HUES64 (cell line): ENCODE measurements around the gene PPARG.

Experiments
- H3K27ac ChIP-seq: 2 replicates; pipeline ENCODE4 v1.7.0; 2013; ENCODE audit warnings: low read depth, low read length, inconsistent platforms
- H3K27me3 ChIP-seq: 2 replicates; pipeline ENCODE4 v1.6.1; 2013; ENCODE audit warnings: mild to moderate bottlenecking, low read length; ENCODE audit not compliant: insufficient read depth
- H3K36me3 ChIP-seq: 2 replicates; pipeline ENCODE4 v1.6.1; 2013; ENCODE audit warnings: mild to moderate bottlenecking, low read length; ENCODE audit not compliant: insufficient read depth
- H3K4me1 ChIP-seq: 2 replicates; pipeline ENCODE4 v1.6.1; 2013; ENCODE audit warnings: mild to moderate bottlenecking, low read length, moderate library complexity; ENCODE audit not compliant: insufficient read depth
- H3K4me3 ChIP-seq: 2 replicates; pipeline ENCODE4 v1.5.1; 2013; ENCODE audit warnings: mild to moderate bottlenecking, low read length, moderate library complexity
- H3K9ac ChIP-seq: 2 replicates; pipeline ENCODE4 v1.6.1; 2013; ENCODE audit warnings: mild to moderate bottlenecking, low read depth, low read length
- H3K9me3 ChIP-seq: 2 replicates; pipeline ENCODE4 v1.6.1; 2013; ENCODE audit warnings: low read depth, low read length; ENCODE audit not compliant: insufficient read depth
- WGBS: fragments of 150-250, 120-280 bp; methylation state at CpG from one replicate; pipeline ENCODE4 v1.1.7; 2013; ENCODE audit warnings: missing lambda C conversion rate; 5-methylcytosine and 5-hydroxymethylcytosine counted together

Gene PPARG

GRCh38 chr3:12345141-12345561, 56.3 kb downstream of the PPARG start:
- Histone ChIP-seq H3K4me1 (no peaks in the 10 kb centered on the region), H3K27ac (no peak overlapping the region)

GRCh38 chr3:12345584-12346494, 57.0 kb downstream of the PPARG start:
- H3K27ac ChIP-seq: no peak overlapping the region
- H3K4me1 ChIP-seq: no peaks in the 10 kb centered on the region
- H3K36me3 ChIP-seq: no peaks in the 10 kb centered on the region

More at GRCh38 chr3:12345141-12345561, 56.3 kb downstream of the PPARG start:
- Histone ChIP-seq H3K36me3 (no peaks in the 10 kb centered on the region), H3K9ac (no peak overlapping the region), H3K4me3 (no peak overlapping the region), H3K9me3 (no peaks in the 10 kb centered on the region), H3K27me3 (no peaks in the 10 kb centered on the region)
- 90% methylated on average over 5 of the region's 5 CpGs for WGBS

GRCh38 chr3:12347301-12347700, 58.4 kb downstream of the PPARG start:
- 97% methylated on average over 3 of the region's 3 CpGs for WGBS
- Histone ChIP-seq H3K36me3 (no peaks in the 10 kb centered on the region), H3K27ac (no peak overlapping the region), H3K4me1 (no peaks in the 10 kb centered on the region), H3K9ac (no peak overlapping the region), H3K4me3 (no peak overlapping the region), H3K9me3 (no peaks in the 10 kb centered on the region), H3K27me3 (no peaks in the 10 kb centered on the region)

More at GRCh38 chr3:12345584-12346494, 57.0 kb downstream of the PPARG start:
- Histone ChIP-seq H3K4me3 (no peak overlapping the region), H3K27me3 (no peaks in the 10 kb centered on the region), H3K9ac (no peak overlapping the region), H3K9me3 (no peaks in the 10 kb centered on the region)
- WGBS: 94% methylated on average over 8 of the region's 8 CpGs

- 93% methylated on average over 8 of the region's 9 CpGs for WGBS
- Histone ChIP-seq H3K36me3 (no peaks in the 10 kb centered on the region), H3K4me1 (no peaks in the 10 kb centered on the region), H3K27me3 (no peaks in the 10 kb centered on the region), H3K9me3 (no peaks in the 10 kb centered on the region), H3K4me3 (no peak overlapping the region), H3K9ac (no peak overlapping the region), H3K27ac (no peak overlapping the region)
Measured at GRCh38 chr3:12349895-12350811, 61.3 kb downstream of the PPARG start.

- no peak overlapping the region for H3K27ac ChIP-seq
- H3K9me3 ChIP-seq: no peaks in the 10 kb centered on the region
- H3K4me1 ChIP-seq: no peaks in the 10 kb centered on the region
- no peaks in the 10 kb centered on the region for H3K36me3 ChIP-seq
- no peaks in the 10 kb centered on the region for H3K27me3 ChIP-seq
- H3K9ac ChIP-seq: no peak overlapping the region
- no peak overlapping the region for H3K4me3 ChIP-seq
- 90% methylated on average over 4 of the region's 4 CpGs for WGBS
Measured at GRCh38 chr3:12351145-12351544, 62.3 kb downstream of the PPARG start.

GRCh38 chr3:12352253-12352652, 63.4 kb downstream of the PPARG start:
- Histone ChIP-seq H3K4me1 (no peaks in the 10 kb centered on the region), H3K4me3 (no peak overlapping the region), H3K9ac (no peak overlapping the region), H3K9me3 (no peaks in the 10 kb centered on the region), H3K27ac (no peak overlapping the region), H3K27me3 (no peaks in the 10 kb centered on the region), H3K36me3 (no peaks in the 10 kb centered on the region)
- 92% methylated on average over 1 of the region's 2 CpGs for WGBS

- Histone ChIP-seq H3K27me3 (no peaks in the 10 kb centered on the region), H3K27ac (no peak overlapping the region), H3K9me3 (no peaks in the 10 kb centered on the region), H3K4me1 (no peaks in the 10 kb centered on the region), H3K9ac (no peak overlapping the region), H3K36me3 (no peaks in the 10 kb centered on the region), H3K4me3 (no peak overlapping the region)
Measured at GRCh38 chr3:12352755-12353154, 63.9 kb downstream of the PPARG start.

GRCh38 chr3:12353796-12354525, 65.1 kb downstream of the PPARG start:
- Histone ChIP-seq H3K9ac (no peak overlapping the region), H3K4me3 (no peak overlapping the region), H3K27me3 (no peaks in the 10 kb centered on the region), H3K27ac (no peak overlapping the region), H3K4me1 (no peaks in the 10 kb centered on the region), H3K36me3 (no peaks in the 10 kb centered on the region), H3K9me3 (no peaks in the 10 kb centered on the region)
- WGBS: 93% methylated on average over 6 of the region's 7 CpGs

- WGBS: 95% methylated on average over 5 of the region's 5 CpGs
- H3K9me3 ChIP-seq: no peaks in the 10 kb centered on the region
- no peaks in the 10 kb centered on the region for H3K36me3 ChIP-seq
- H3K9ac ChIP-seq: no peak overlapping the region
- H3K4me3 ChIP-seq: no peak overlapping the region
- H3K27me3 ChIP-seq: no peaks in the 10 kb centered on the region
- H3K4me1 ChIP-seq: no peaks in the 10 kb centered on the region
- no peak overlapping the region for H3K27ac ChIP-seq
Measured at GRCh38 chr3:12356175-12356574, 67.3 kb downstream of the PPARG start.

- Histone ChIP-seq H3K9me3 (no peaks in the 10 kb centered on the region), H3K27me3 (no peaks in the 10 kb centered on the region), H3K27ac (no peak overlapping the region), H3K36me3 (no peaks in the 10 kb centered on the region), H3K9ac (no peak overlapping the region), H3K4me3 (no peak overlapping the region), H3K4me1 (no peaks in the 10 kb centered on the region)
- WGBS: 91% methylated on average over 7 of the region's 7 CpGs
Measured at GRCh38 chr3:12356996-12357395, 68.1 kb downstream of the PPARG start.
